Measurements from ENCODE around the gene GALM. TPM values are rescaled to one million over a fixed set of nuclear protein-coding genes. Genes with fewer than 3 reads are reported as not detected.

Gene GALM
- total and polyA plus RNA-seq, 10 of the 15 experiments (the other 5 are each of a cell fraction or from before 2014, with no cell fraction given), result 1.1 to 4.0 (median 1.7) TPM

- TF ChIP-seq PBX3 (IDR thresholded peaks at IDR 0.05; ENCODE audit: insufficient replicate concordance, low read depth, low read length), result no peak
- peak; percentile 97 for TF ChIP-seq IKZF2 (IDR thresholded peaks at IDR 0.05)
- peak; percentile 74 for TF ChIP-seq ATF7 (IDR thresholded peaks at IDR 0.05; ENCODE audit: low read depth)
- no peak for TF ChIP-seq MYB (IDR thresholded peaks at IDR 0.05; ENCODE audit: borderline replicate concordance, low read depth, low read length)
- TF ChIP-seq SKIL (IDR thresholded peaks at IDR 0.05; ENCODE audit: low read depth, poor library complexity, severe bottlenecking), result peak; percentile 84
- peak; percentile 98 for TF ChIP-seq MTA2 (IDR thresholded peaks at IDR 0.05; ENCODE audit: low read depth)
- TF ChIP-seq ZBTB11 (CRISPR knock-in tag; IDR thresholded peaks at IDR 0.05), result no peak
- no peak for TF ChIP-seq HDAC2 (IDR thresholded peaks at IDR 0.05)
- peak; percentile 36; the same call in 1 of the 2 replicates for TF ChIP-seq RAD51 (IDR thresholded peaks at IDR 0.05)
- TF ChIP-seq KLF5 (IDR thresholded peaks at IDR 0.05; ENCODE audit: partially characterized antibody), result no peak
- no peak for TF ChIP-seq NRF1 (conservative IDR thresholded peaks at IDR 0.05; ENCODE audit: low read depth, low read length)
- TF ChIP-seq BHLHE40 (IDR thresholded peaks at IDR 0.05; ENCODE audit: borderline replicate concordance in 1 of 2, low read depth in 2 of 2, low read length in 1 of 2), result peak in 1 of 2 experiments; percentile 62; a peak in 2 of 4 replicates
- no peak for TF ChIP-seq E4F1 (IDR thresholded peaks at IDR 0.05; ENCODE audit: borderline replicate concordance, partially characterized antibody)
- 0 out of 2 replicates have a peak, but pooled peaks have one; percentile 63 for TF ChIP-seq TCF12 (IDR thresholded peaks at IDR 0.05; ENCODE audit: low read depth, low read length)
- no peak for TF ChIP-seq HSF1 (IDR thresholded peaks at IDR 0.05; ENCODE audit: low read depth, low read length)
- no peak for TF ChIP-seq SREBF1 (IDR thresholded peaks at IDR 0.05; ENCODE audit: low read length)
- peak; percentile 54; the same call in 1 of the 2 replicates for TF ChIP-seq ZNF217 (IDR thresholded peaks at IDR 0.05)
- peak; percentile 27 for TF ChIP-seq SP1 (IDR thresholded peaks at IDR 0.05; ENCODE audit: low read depth, low read length)
These were observed 43.8 kb downstream of the GALM start (continued) for GRCh38 chr2:38709567-38710194.
